KMS-11 (cell line): ENCODE results near the gene LUC7L.

Source experiments
- H2AFZ ChIP-seq: fragments of 200-600 bp; sonication (generic); 2 replicates; pipeline ENCODE4 v1.6.1; 2016; ENCODE audit warnings: antibody characterized with exemption, mixed run types, low read depth
- H3K27ac ChIP-seq: fragments of 200-600 bp; sonication (generic); 2 replicates; pipeline ENCODE4 v1.6.1; 2016; ENCODE audit warnings: mild to moderate bottlenecking, mixed run types
- H3K27me3 ChIP-seq: fragments of 200-600 bp; sonication (generic); 2 replicates; pipeline ENCODE4 v1.6.1; 2017; ENCODE audit warnings: mild to moderate bottlenecking, low read depth, mixed run types, moderate library complexity; ENCODE audit not compliant: insufficient read depth
- H3K36me3 ChIP-seq: fragments of 200-600 bp; sonication (generic); 2 replicates; pipeline ENCODE4 v1.6.1; 2017; ENCODE audit warnings: mild to moderate bottlenecking, mixed run types; ENCODE audit not compliant: insufficient read depth
- H3K4me1 ChIP-seq: fragments of 200-600 bp; sonication (generic); 2 replicates; pipeline ENCODE4 v1.6.1; 2016; ENCODE audit warnings: mild to moderate bottlenecking, low read depth, mixed run types; ENCODE audit not compliant: poor library complexity, severe bottlenecking
- H3K4me2 ChIP-seq: fragments of 200-600 bp; sonication (generic); 2 replicates; pipeline ENCODE4 v1.7.0; 2016; ENCODE audit warnings: mild to moderate bottlenecking, mixed run types
- H3K4me3 ChIP-seq: fragments of 200-600 bp; sonication (generic); IDR thresholded peaks from 2 replicates; pipeline ENCODE4 v1.6.1; 2017; ENCODE audit warnings: low read depth, low read length, mixed read lengths; ENCODE audit not compliant: insufficient read depth
- H3K79me2 ChIP-seq: fragments of 200-600 bp; sonication (generic); 2 replicates; pipeline ENCODE4 v1.6.1; 2016; ENCODE audit warnings: low read depth, mixed run types; ENCODE audit not compliant: insufficient read depth
- H3K9ac ChIP-seq: fragments of 200-600 bp; sonication (generic); 2 replicates; pipeline ENCODE4 v1.6.1; 2016; ENCODE audit warnings: mild to moderate bottlenecking, mixed run types
- H4K20me1 ChIP-seq: fragments of 200-600 bp; sonication (generic); 2 replicates; pipeline ENCODE4 v1.6.1; 2016; ENCODE audit warnings: mild to moderate bottlenecking, mixed run types; ENCODE audit not compliant: insufficient read depth
- CTCF ChIP-seq: fragments of 200-600 bp; sonication (generic); conservative IDR thresholded peaks from 2 replicates; pipeline ENCODE4 v1.6.1; 2017; ENCODE audit warnings: low read depth, mild to moderate bottlenecking, antibody characterized with exemption, low read length, moderate library complexity, mixed read lengths

The LUC7L gene

DNA sequence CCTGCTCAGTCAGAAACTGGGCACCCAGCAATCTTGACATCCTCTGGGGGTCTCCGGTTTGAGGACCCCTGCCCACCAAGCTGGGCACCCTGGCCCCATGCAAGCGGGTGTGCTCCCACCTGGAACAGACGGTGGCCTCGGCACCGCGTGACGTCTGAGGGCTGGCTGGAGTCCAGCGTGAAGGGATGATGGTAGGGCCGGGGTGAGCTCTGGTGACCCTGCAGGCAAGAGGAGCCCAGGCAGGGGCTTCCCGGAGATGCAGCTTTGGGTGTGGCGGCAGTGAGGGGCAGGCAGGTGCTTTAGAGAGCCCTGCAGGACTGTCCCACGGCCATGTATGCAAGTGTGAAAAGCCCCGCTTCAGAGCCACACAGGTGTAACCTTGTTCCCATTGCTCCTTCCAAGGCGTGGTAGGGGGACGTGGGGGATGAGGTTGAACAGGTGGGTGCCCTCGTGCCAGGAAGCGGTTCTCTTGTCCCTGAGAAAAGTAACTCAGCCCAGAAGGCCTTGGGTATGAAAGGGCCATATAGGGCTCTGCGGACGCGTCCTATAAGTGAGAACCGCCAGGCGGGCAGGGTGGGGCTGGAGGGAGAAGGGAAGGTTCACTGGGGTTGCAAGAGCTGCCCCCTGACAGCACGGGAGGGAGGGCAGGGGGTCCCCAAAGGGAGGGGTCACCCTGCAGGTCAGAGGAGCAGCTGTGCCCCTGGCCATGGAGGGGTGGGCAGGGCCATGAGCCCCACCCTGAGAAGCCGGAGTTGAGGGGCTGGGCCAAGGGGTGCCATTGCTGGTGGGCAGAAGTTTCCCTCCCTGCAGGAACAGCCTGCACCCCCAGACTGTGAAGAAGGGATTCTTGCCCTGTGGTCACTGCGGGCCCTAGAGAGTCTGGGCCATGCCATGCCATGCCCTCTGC is 37.3 kb upstream of the LUC7L start:
- no peaks in the 10 kb centered on the region for H3K4me1 ChIP-seq
- no peak overlapping the region for H3K4me2 ChIP-seq
- no peak for TF ChIP-seq CTCF
- no peaks in the 10 kb centered on the region for H4K20me1 ChIP-seq
- H3K79me2 ChIP-seq = no peaks in the 10 kb centered on the region
- no peak overlapping the region for H3K4me3 ChIP-seq
- H3K9ac ChIP-seq = no peak overlapping the region
- H3K27me3 ChIP-seq = peaks cover 3% of the 10 kb centered on the region; the same call in 1 of the 2 replicates
- H2AFZ ChIP-seq = no peak overlapping the region
- no peak overlapping the region for H3K27ac ChIP-seq
- no peaks in the 10 kb centered on the region for H3K36me3 ChIP-seq

DNA sequence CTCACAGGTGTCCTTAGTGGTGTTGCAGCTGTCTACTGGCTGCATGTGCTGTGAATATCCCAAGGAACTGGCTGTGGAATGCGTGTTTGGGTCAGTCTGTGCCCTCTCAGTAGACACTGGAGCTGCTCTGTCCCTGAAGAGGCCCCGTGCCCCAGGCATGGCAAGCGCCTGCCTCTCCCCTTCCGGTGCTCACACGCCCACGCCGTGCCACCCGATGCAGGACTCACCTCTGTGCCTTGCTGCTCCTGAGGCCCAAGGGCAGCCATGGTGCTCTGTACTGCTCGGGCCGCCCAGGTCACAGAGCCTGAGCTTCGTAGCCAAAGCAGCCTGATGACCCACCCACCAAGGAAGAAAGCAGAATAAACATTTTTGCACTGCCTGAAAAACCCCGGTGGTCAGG is 36.5 kb upstream of the LUC7L start:
- no peak overlapping the region for H2AFZ ChIP-seq
- no peaks in the 10 kb centered on the region for H3K4me1 ChIP-seq
- H3K9ac ChIP-seq = no peak overlapping the region
- peaks cover 2% of the 10 kb centered on the region; the same call in 1 of the 2 replicates for H3K27me3 ChIP-seq
- H3K79me2 ChIP-seq = no peaks in the 10 kb centered on the region
- H4K20me1 ChIP-seq = no peaks in the 10 kb centered on the region
- H3K4me2 ChIP-seq = no peak overlapping the region
- no peak overlapping the region for H3K27ac ChIP-seq
- H3K4me3 ChIP-seq = no peak overlapping the region
- H3K36me3 ChIP-seq = no peaks in the 10 kb centered on the region
- TF ChIP-seq CTCF = no peak

DNA sequence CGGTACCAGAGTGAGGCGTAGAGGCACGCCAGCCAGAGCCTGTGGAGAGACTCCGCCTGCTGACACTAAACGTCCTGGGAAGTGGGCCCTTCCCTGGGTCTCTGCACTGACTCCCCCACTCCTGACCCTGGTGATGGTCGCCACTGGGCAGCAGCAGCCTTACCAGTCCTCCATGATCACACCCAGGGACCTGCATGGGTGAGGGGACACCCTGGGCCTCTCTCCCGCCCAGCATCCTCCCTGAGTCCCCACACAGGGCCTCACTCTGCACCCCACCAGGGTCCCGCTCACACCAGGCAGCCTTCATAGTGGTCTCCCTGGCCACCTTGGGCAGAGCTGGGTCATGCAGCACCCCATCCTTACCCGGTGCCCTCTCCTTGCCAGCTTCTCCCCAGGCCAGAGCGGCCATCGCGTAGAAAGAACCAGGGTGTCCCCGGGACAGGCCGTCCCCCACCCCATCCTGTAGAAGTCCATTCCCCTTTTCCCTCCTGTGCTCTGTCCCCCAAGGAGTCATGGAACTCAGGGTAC is 35.8 kb upstream of the LUC7L start:
- no peak for TF ChIP-seq CTCF
- no peaks in the 10 kb centered on the region for H3K79me2 ChIP-seq
- no peak overlapping the region for H3K27ac ChIP-seq
- H3K36me3 ChIP-seq = no peaks in the 10 kb centered on the region
- H2AFZ ChIP-seq = no peak overlapping the region
- peaks cover 2% of the 10 kb centered on the region; the same call in 1 of the 2 replicates for H3K27me3 ChIP-seq
- no peak overlapping the region for H3K4me2 ChIP-seq
- no peak overlapping the region for H3K9ac ChIP-seq
- H3K4me3 ChIP-seq = no peak overlapping the region
- H3K4me1 ChIP-seq = no peaks in the 10 kb centered on the region
- no peaks in the 10 kb centered on the region for H4K20me1 ChIP-seq

DNA sequence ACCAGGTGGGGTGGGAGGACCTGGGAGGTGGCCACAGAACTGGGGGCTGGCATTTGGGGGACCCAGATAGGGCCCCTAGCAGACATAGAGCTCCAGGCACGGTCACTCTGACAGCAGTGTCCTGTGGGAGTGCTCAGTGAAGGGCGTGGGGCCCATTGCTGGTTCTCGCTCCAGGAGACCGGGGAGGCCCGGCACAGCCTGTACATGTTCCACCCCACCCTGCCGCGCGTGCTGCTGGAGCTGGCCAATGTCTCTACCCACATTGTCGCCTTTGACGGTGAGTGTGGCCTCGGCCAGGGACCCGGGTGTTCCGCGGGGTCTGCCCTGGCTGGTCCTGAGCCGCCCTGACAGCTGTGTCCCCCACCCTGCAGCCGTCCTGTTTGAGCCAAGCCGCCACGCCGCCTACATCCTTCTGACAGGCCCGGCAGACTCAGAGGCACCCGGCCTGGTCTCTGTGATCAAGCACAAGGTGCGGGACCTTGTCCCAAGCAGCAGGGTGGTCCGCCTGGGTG is 35.2 kb upstream of the LUC7L start:
- Histone ChIP-seq H4K20me1 (no peaks in the 10 kb centered on the region), H3K79me2 (no peaks in the 10 kb centered on the region), H3K27ac (no peak overlapping the region), H3K27me3 (peaks cover 2% of the 10 kb centered on the region; the same call in 1 of the 2 replicates), H3K36me3 (no peaks in the 10 kb centered on the region), H2AFZ (no peak overlapping the region), H3K9ac (no peak overlapping the region), H3K4me2 (no peak overlapping the region), H3K4me3 (no peak overlapping the region), H3K4me1 (no peaks in the 10 kb centered on the region)
- TF ChIP-seq CTCF = no peak
